Measurements from ENCODE around the gene GSTM4. TPM values are rescaled to one million over a fixed set of nuclear protein-coding genes. Genes with fewer than 3 reads are reported as not detected.
"Not testable (repeated sequence)": the region's sequence is repeated elsewhere in the genome, so short reads cannot be mapped to it uniquely, and the experiment has no call there.

Gene GSTM4
- total and polyA plus RNA-seq, 2 of the 8 experiments (the other 6 are each of a cell fraction or from before 2014, with no cell fraction given): 11.3 to 31.4 TPM

- H3K27me3 ChIP-seq (replicated peaks in 1 of 4; ENCODE audit: control insufficient read depth in 3 of 4, extremely low read depth in 1 of 4, insufficient read depth in 3 of 4, low read length in 3 of 4); H3K4me3 ChIP-seq (ENCODE audit: extremely low read depth in 1 of 4, insufficient read depth in 2 of 4, low read depth in 3 of 4, low read length in 4 of 4); H3K4me1 ChIP-seq (replicated peaks in 1 of 4; ENCODE audit: control insufficient read depth in 3 of 4, insufficient read depth in 4 of 4, low read length in 3 of 4); H2BK5ac ChIP-seq (ENCODE audit: low read depth, low read length); H3K36me3 ChIP-seq (ENCODE audit: control insufficient read depth in 2 of 4, insufficient read depth in 4 of 4, low read length in 3 of 4); H2AK5ac ChIP-seq (ENCODE audit: low read depth, low read length); POLR2A ChIA-PET (ENCODE audit: partially characterized antibody); H2BK120ac ChIP-seq (replicated peaks; ENCODE audit: low read depth, low read length); H3K23ac ChIP-seq (ENCODE audit: insufficient read length); H3K56ac ChIP-seq (replicated peaks; ENCODE audit: insufficient read length, low read depth, low read length); H3K18ac ChIP-seq (ENCODE audit: extremely low read depth, low read length); H3K27ac ChIP-seq (ENCODE audit: low read depth, low read length); CTCF ChIA-PET (ENCODE audit: partially characterized antibody); H3K4me2 ChIP-seq (ENCODE audit: insufficient read depth in 1 of 2, low read depth in 2 of 2, low read length in 2 of 2); H3K23me2 ChIP-seq (ENCODE audit: low read depth, low read length); DNase-seq (ENCODE audit: low read depth in 1 of 2, low spot score in 2 of 2); H2BK20ac ChIP-seq (ENCODE audit: low read length); H3K9me3 ChIP-seq (ENCODE audit: insufficient read depth in 2 of 2, low read depth in 1 of 2, low read length in 1 of 2); H3K9ac ChIP-seq (replicated peaks in 1 of 4; ENCODE audit: extremely low read depth in 1 of 4, low read depth in 3 of 4, low read length in 3 of 4); H3K4ac ChIP-seq (replicated peaks; ENCODE audit: insufficient read length, low read depth, low read length); H4K91ac ChIP-seq (replicated peaks; ENCODE audit: insufficient read length, low read length); H3K79me1 ChIP-seq (ENCODE audit: low read depth, low read length); H4K5ac ChIP-seq (ENCODE audit: insufficient read length, low read depth, low read length); H2BK15ac ChIP-seq (ENCODE audit: low read length); H2BK12ac ChIP-seq (ENCODE audit: low read depth, low read length); FAIRE-seq; H2AFZ ChIP-seq (ENCODE audit: low read length); H3K79me2 ChIP-seq (ENCODE audit: control insufficient read depth in 1 of 2, insufficient read depth in 2 of 2, low read length in 2 of 2); H4K8ac ChIP-seq (ENCODE audit: extremely low read depth, insufficient read depth, low read length); H4K20me1 ChIP-seq (replicated peaks in 1 of 2; ENCODE audit: control insufficient read depth in 1 of 2, insufficient read depth in 2 of 2, low read length in 2 of 2); H3K14ac ChIP-seq (ENCODE audit: insufficient read length): not testable (repeated sequence)
- 91% methylated on average over 4 of the region's 4 CpGs; no CpG with 5 or more reads in 1 of the 2 experiments for WGBS, 2 experiments (ENCODE audit: extremely low coverage in 1 of 2, insufficient coverage in 1 of 2, insufficient read length in 1 of 2, insufficient replicate concordance in 2 of 2, low coverage in 1 of 2, low lambda C conversion rate in 2 of 2, missing lambda C conversion rate in 1 of 2)
Measured at GRCh38 chr1:109685890-109686289, 30.0 kb downstream of the GSTM4 start.

- Histone ChIP-seq H2AFZ (ENCODE audit: low read length) (0 out of 2 replicates have a peak overlapping the region, but pooled peaks have one; percentile 70), H3K4me2 (ENCODE audit: insufficient read depth in 1 of 2, low read depth in 2 of 2, low read length in 2 of 2) (peak overlapping the region; percentile 63 to 90), H3K9ac (replicated peaks in 1 of 4; ENCODE audit: extremely low read depth in 1 of 4, low read depth in 3 of 4, low read length in 3 of 4) (0 out of 7 replicates have a peak overlapping the region, but pooled peaks of 1 of the 4 experiments have one; percentile 1), H3K4me3 (ENCODE audit: extremely low read depth in 1 of 4, insufficient read depth in 2 of 4, low read depth in 3 of 4, low read length in 4 of 4) (peak overlapping the region; percentile 45 to 62 (median 50); a peak in 5 of 8 replicates)
- H2BK12ac ChIP-seq (ENCODE audit: low read depth, low read length); H3K4ac ChIP-seq (replicated peaks; ENCODE audit: insufficient read length, low read depth, low read length); H3K36me3 ChIP-seq (ENCODE audit: control insufficient read depth in 2 of 4, insufficient read depth in 4 of 4, low read length in 3 of 4); H3K27me3 ChIP-seq (replicated peaks in 1 of 4; ENCODE audit: control insufficient read depth in 3 of 4, extremely low read depth in 1 of 4, insufficient read depth in 3 of 4, low read length in 3 of 4); H4K20me1 ChIP-seq (replicated peaks in 1 of 2; ENCODE audit: control insufficient read depth in 1 of 2, insufficient read depth in 2 of 2, low read length in 2 of 2); H3K14ac ChIP-seq (ENCODE audit: insufficient read length); H2BK20ac ChIP-seq (ENCODE audit: low read length); H3K23ac ChIP-seq (ENCODE audit: insufficient read length); H3K79me2 ChIP-seq (ENCODE audit: control insufficient read depth in 1 of 2, insufficient read depth in 2 of 2, low read length in 2 of 2); H3K23me2 ChIP-seq (ENCODE audit: low read depth, low read length); H3K27ac ChIP-seq (ENCODE audit: low read depth, low read length); DNase-seq (ENCODE audit: low read depth in 1 of 2, low spot score in 2 of 2); H3K56ac ChIP-seq (replicated peaks; ENCODE audit: insufficient read length, low read depth, low read length); H3K9me3 ChIP-seq (ENCODE audit: insufficient read depth in 2 of 2, low read depth in 1 of 2, low read length in 1 of 2); H2BK5ac ChIP-seq (ENCODE audit: low read depth, low read length); H4K91ac ChIP-seq (replicated peaks; ENCODE audit: insufficient read length, low read length); H2BK120ac ChIP-seq (replicated peaks; ENCODE audit: low read depth, low read length); H3K4me1 ChIP-seq (replicated peaks in 1 of 4; ENCODE audit: control insufficient read depth in 3 of 4, insufficient read depth in 4 of 4, low read length in 3 of 4); H4K8ac ChIP-seq (ENCODE audit: extremely low read depth, insufficient read depth, low read length); H2BK15ac ChIP-seq (ENCODE audit: low read length); H2AK5ac ChIP-seq (ENCODE audit: low read depth, low read length); H3K18ac ChIP-seq (ENCODE audit: extremely low read depth, low read length); H3K79me1 ChIP-seq (ENCODE audit: low read depth, low read length); H4K5ac ChIP-seq (ENCODE audit: insufficient read length, low read depth, low read length): not testable (repeated sequence)
- ChIA-PET CTCF (ENCODE audit: partially characterized antibody) (interaction anchor here (1.0 to 5.4 kb wide), 12 partner anchors 9 to 187 kb away, joined by 3 to 60 read pairs (median 4); partner anchors contain the start of gene GSTM4), POLR2A (ENCODE audit: partially characterized antibody) (interaction anchor here (1.0 to 1.6 kb wide), 6 partner anchors 17 to 301 kb away, joined by 3 to 5 read pairs (median 4); partner anchors contain the start of gene GSTM4)
- WGBS, 2 experiments (ENCODE audit: extremely low coverage in 1 of 2, insufficient coverage in 1 of 2, insufficient read length in 1 of 2, insufficient replicate concordance in 2 of 2, low coverage in 1 of 2, low lambda C conversion rate in 2 of 2, missing lambda C conversion rate in 1 of 2): 77% methylated on average over 8 of the region's 11 CpGs; no CpG with 5 or more reads in 1 of the 2 experiments
- FAIRE-seq: peak; percentile 68
Measured at GRCh38 chr1:109687109-109687508, 31.2 kb downstream of the GSTM4 start.
